ENCODE data around the gene METAP2. TPM values are rescaled to one million over a fixed set of nuclear protein-coding genes. Genes with fewer than 3 reads are reported as not detected.

METAP2 gene
- polyA plus RNA-seq, 3 donors = 17.0 to 26.0 (median 19.9) TPM

DNA sequence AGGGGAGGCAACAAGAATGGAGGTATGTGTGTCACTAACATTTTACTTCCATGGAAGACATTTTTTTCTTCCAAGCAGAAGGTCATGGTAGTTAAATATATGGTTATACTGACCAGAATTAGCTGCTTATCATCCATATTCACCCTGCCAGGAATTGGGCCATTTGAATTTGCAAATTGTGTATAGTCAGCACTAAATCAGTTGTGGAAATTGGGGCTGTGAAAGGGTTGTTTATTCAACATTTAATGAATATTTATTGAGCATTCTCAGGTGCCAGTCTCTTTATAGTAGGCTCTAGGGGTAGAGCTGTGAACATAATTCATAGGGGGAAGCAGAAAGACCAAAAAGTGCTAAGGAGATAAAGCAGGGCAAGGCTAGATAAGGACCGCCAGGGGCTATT, 38.0 kb downstream of the METAP2 start:
- Mint-ChIP-seq H3K27me3 (ENCODE audit: low read depth in 3 of 3) (no peaks in the 10 kb centered on the region), H3K4me1 (no peaks in the 10 kb centered on the region), H3K27ac (no peak overlapping the region), H3K36me3 (peaks cover 77 to 85% of the 10 kb centered on the region in 2 donors), H3K9me3 (no peaks in the 10 kb centered on the region), H3K4me3 (no peak overlapping the region)
- Histone ChIP-seq H3K79me2 (ENCODE audit: insufficient read depth, low read length) (no peaks in the 10 kb centered on the region), H3K9me3 (replicated peaks in 1 of 2; ENCODE audit: control insufficient read depth in 1 of 2, insufficient read depth in 1 of 2, low read length in 2 of 2) (no peaks in the 10 kb centered on the region), H4K20me1 (ENCODE audit: insufficient read depth, low read length) (no peaks in the 10 kb centered on the region), H3K27ac (ENCODE audit: low read depth in 1 of 2, low read length in 2 of 2) (no peak overlapping the region), H3K36me3 (replicated peaks in 1 of 2; ENCODE audit: control insufficient read depth in 1 of 2, insufficient read depth in 2 of 2, low read length in 2 of 2) (peaks cover 76 to 86% of the 10 kb centered on the region in 2 donors), H2AFZ (ENCODE audit: insufficient read depth, low read depth, low read length, poor library complexity, severe bottlenecking) (no peak overlapping the region), H3K4me3 (replicated peaks in 1 of 3; ENCODE audit: low read depth in 2 of 3, low read length in 3 of 3) (no peak overlapping the region), H3K9ac (ENCODE audit: insufficient read depth, low read length, poor library complexity, severe bottlenecking) (no peak overlapping the region), H3K4me2 (replicated peaks; ENCODE audit: extremely low read depth, low read length, poor library complexity, severe bottlenecking) (no peak overlapping the region), H3K4me1 (ENCODE audit: control insufficient read depth in 1 of 2, insufficient read depth in 2 of 2, low read length in 2 of 2) (no peaks in the 10 kb centered on the region), H3K27me3 (ENCODE audit: control insufficient read depth in 2 of 2, insufficient read depth in 2 of 2, low read length in 2 of 2) (no peaks in the 10 kb centered on the region)
- DNase-seq = no peak
- TF ChIP-seq, protein P1, sequence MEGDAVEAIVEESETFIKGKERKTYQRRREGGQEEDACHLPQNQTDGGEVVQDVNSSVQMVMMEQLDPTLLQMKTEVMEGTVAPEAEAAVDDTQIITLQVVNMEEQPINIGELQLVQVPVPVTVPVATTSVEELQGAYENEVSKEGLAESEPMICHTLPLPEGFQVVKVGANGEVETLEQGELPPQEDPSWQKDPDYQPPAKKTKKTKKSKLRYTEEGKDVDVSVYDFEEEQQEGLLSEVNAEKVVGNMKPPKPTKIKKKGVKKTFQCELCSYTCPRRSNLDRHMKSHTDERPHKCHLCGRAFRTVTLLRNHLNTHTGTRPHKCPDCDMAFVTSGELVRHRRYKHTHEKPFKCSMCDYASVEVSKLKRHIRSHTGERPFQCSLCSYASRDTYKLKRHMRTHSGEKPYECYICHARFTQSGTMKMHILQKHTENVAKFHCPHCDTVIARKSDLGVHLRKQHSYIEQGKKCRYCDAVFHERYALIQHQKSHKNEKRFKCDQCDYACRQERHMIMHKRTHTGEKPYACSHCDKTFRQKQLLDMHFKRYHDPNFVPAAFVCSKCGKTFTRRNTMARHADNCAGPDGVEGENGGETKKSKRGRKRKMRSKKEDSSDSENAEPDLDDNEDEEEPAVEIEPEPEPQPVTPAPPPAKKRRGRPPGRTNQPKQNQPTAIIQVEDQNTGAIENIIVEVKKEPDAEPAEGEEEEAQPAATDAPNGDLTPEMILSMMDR (IDR thresholded peaks at IDR 0.05) = no peak
- intact Hi-C loops (cut with micrococcal nuclease) = no loop called here
- 100% methylated on average over 1 of the region's 1 CpG for WGBS (ENCODE audit: insufficient coverage)

DNA sequence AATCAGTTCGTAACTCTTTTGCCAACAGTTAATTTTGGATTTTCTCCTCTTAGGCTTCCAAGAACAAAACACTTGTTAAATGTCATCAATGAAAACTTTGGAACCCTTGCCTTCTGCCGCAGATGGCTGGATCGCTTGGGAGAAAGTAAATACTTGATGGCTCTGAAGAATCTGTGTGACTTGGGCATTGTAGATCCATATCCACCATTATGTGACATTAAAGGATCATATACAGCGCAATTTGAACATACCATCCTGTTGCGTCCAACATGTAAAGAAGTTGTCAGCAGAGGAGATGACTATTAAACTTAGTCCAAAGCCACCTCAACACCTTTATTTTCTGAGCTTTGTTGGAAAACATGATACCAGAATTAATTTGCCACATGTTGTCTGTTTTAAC, 39.6 kb downstream of the METAP2 start:
- H3K4me2 ChIP-seq (replicated peaks; ENCODE audit: extremely low read depth, low read length, poor library complexity, severe bottlenecking) = no peak overlapping the region
- no CpG with 5 or more reads among the region's 5 CpGs for WGBS (ENCODE audit: insufficient coverage)
- H3K9me3 ChIP-seq (replicated peaks in 1 of 2; ENCODE audit: control insufficient read depth in 1 of 2, insufficient read depth in 1 of 2, low read length in 2 of 2) = no peaks in the 10 kb centered on the region
- H3K4me1 Mint-ChIP-seq = no peaks in the 10 kb centered on the region
- H3K27me3 Mint-ChIP-seq (ENCODE audit: low read depth in 3 of 3) = no peaks in the 10 kb centered on the region
- H3K27ac ChIP-seq (ENCODE audit: low read depth in 1 of 2, low read length in 2 of 2) = no peak overlapping the region
- no peak overlapping the region for H3K9ac ChIP-seq (ENCODE audit: insufficient read depth, low read length, poor library complexity, severe bottlenecking)
- H3K36me3 ChIP-seq (replicated peaks in 1 of 2; ENCODE audit: control insufficient read depth in 1 of 2, insufficient read depth in 2 of 2, low read length in 2 of 2) = peaks cover 62 to 70% of the 10 kb centered on the region in 2 donors
- H3K27ac Mint-ChIP-seq = no peak overlapping the region
- H3K27me3 ChIP-seq (ENCODE audit: control insufficient read depth in 2 of 2, insufficient read depth in 2 of 2, low read length in 2 of 2) = no peaks in the 10 kb centered on the region
- H3K4me1 ChIP-seq (ENCODE audit: control insufficient read depth in 1 of 2, insufficient read depth in 2 of 2, low read length in 2 of 2) = no peaks in the 10 kb centered on the region
- H3K9me3 Mint-ChIP-seq = no peaks in the 10 kb centered on the region
- no peak overlapping the region for H3K4me3 ChIP-seq (replicated peaks in 1 of 3; ENCODE audit: low read depth in 2 of 3, low read length in 3 of 3)
- H3K79me2 ChIP-seq (ENCODE audit: insufficient read depth, low read length) = no peaks in the 10 kb centered on the region
- no peak overlapping the region for H2AFZ ChIP-seq (ENCODE audit: insufficient read depth, low read depth, low read length, poor library complexity, severe bottlenecking)
- intact Hi-C loops (cut with micrococcal nuclease) = no loop called here
- H3K4me3 Mint-ChIP-seq = no peak overlapping the region
- no peak for DNase-seq
- peaks cover 62 to 71% of the 10 kb centered on the region in 2 donors for H3K36me3 Mint-ChIP-seq
- TF ChIP-seq, protein P1 (IDR thresholded peaks at IDR 0.05) = no peak
- no peaks in the 10 kb centered on the region for H4K20me1 ChIP-seq (ENCODE audit: insufficient read depth, low read length)
